Natural killer cell (primary cell): ENCODE results near the gene SLIRP. TPM values are rescaled to one million over a fixed set of nuclear protein-coding genes. Genes with fewer than 3 reads are reported as not detected.

ENCODE experiments used
- ATAC-seq, 3 donors: fragments of 150-1000 bp in 2 of 3; fragments of 200-7000 bp in 1 of 3; cut with Tn5 transposase; 1 replicate in 1 of 3; 2 replicates in 2 of 3; pipeline ENCODE4 v1.10.0; 2021; ENCODE audit warnings: mild to moderate bottlenecking in 2 of 3, moderate library complexity in 2 of 3
- DNase-seq, 2 donors: peaks; one replicate each; pipeline versions ENCODE4 v3.0.0 to v3.0.0-alpha.2; 2013 to 2021; ENCODE audit warnings: mixed read lengths in 1 of 2
- H3K27ac ChIP-seq: one replicate; pipeline ENCODE4 v1.5.1; 2013; ENCODE audit warnings: mild to moderate bottlenecking, low read length
- H3K27me3 ChIP-seq: one replicate; pipeline ENCODE4 v1.6.1; 2013; ENCODE audit warnings: low read length; ENCODE audit not compliant: control insufficient read depth, insufficient read depth
- H3K36me3 ChIP-seq: one replicate; pipeline ENCODE4 v1.6.1; 2013; ENCODE audit warnings: low read length; ENCODE audit not compliant: control insufficient read depth, insufficient read depth
- H3K4me1 ChIP-seq: one replicate; pipeline ENCODE4 v1.6.1; 2013; ENCODE audit warnings: low read length; ENCODE audit not compliant: control insufficient read depth, insufficient read depth
- H3K4me3 ChIP-seq: one replicate; pipeline ENCODE4 v1.5.1; 2013; ENCODE audit warnings: low read length
- H3K9me3 ChIP-seq: one replicate; pipeline ENCODE4 v1.6.1; 2013; ENCODE audit warnings: low read length; ENCODE audit not compliant: control insufficient read depth, insufficient read depth
- H3K27ac Mint-ChIP-seq, 2 donors: one replicate each; pipeline ENCODE4 v1.8.0; 2022; ENCODE audit warnings: mild to moderate bottlenecking in 2 of 2, mixed read lengths in 2 of 2, moderate library complexity in 1 of 2
- H3K27me3 Mint-ChIP-seq, 2 donors: one replicate each; pipeline ENCODE4 v1.8.0; 2022; ENCODE audit warnings: low read depth in 2 of 2, mixed read lengths in 2 of 2
- H3K36me3 Mint-ChIP-seq: one replicate; pipeline ENCODE4 v1.8.0; 2022; ENCODE audit warnings: mixed read lengths
- H3K4me1 Mint-ChIP-seq, 2 donors: one replicate each; pipeline ENCODE4 v1.8.0; 2022; ENCODE audit warnings: mixed read lengths in 2 of 2
- H3K4me3 Mint-ChIP-seq: one replicate; pipeline ENCODE4 v1.8.0; 2022; ENCODE audit warnings: mild to moderate bottlenecking, moderate library complexity, mixed read lengths
- H3K9me3 Mint-ChIP-seq, 2 donors: one replicate each; pipeline ENCODE4 v1.8.0; 2022; ENCODE audit warnings: mixed read lengths in 2 of 2
- WGBS: methylation state at CpG from one replicate; pipeline ENCODE4 v1.1.7; 2013; ENCODE audit warnings: missing lambda C conversion rate; ENCODE audit not compliant: insufficient coverage; 5-methylcytosine and 5-hydroxymethylcytosine counted together
- intact Hi-C: fragments of 100-400 bp; cut with micrococcal nuclease; formaldehyde crosslinking; loops from one replicate; pipeline ENCODE4 v1.14.2; 2022
- total RNA-seq, 4 donors: library from RNA; stranded (reverse); fragments of 120-200 nt in 1 of 4; gene quantifications; one replicate each; pipeline versions ENCODE4 v1.2.3 to v1.2.4, GENCODE V29; 2013 to 2022
- TF ChIP-seq, protein P1 (sequence below): fragments of 200-600 bp; IDR thresholded peaks from one replicate; pipeline ENCODE4 v1.8.0; 2022; ENCODE audit warnings: antibody characterized with exemption

Gene SLIRP
- total RNA-seq, 3 donors from 2014 or later (not counting 1 experiment from before 2014, with no cell fraction given): 29.5 to 33.1 (median 31.6) TPM

DNA sequence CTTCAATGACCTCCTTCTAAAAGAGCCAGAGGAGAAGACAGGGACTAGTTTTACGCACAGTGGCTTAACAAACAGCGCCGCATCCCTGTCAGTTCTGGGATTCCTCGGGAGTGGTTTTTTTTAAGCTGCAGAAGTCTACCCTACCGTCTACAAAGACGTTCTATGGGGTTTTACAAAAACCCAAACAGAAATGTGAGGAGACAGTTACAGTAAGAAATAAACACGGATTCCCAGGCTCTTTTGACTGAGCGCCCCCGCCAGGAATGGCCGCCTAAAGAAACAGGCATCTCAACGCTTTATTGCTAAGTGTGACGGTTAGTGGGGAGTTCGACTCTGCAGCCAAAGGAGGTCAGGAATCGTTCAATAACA lies 564 bp upstream of the SLIRP start:
- H3K9me3 ChIP-seq: no peaks in the 10 kb centered on the region
- no peaks in the 10 kb centered on the region for H3K27me3 ChIP-seq
- DNase-seq (no peak), ATAC-seq (peak; percentile 33 to 42 (median 34))
- H3K9me3 Mint-ChIP-seq: no peaks in the 10 kb centered on the region
- peak overlapping the region; percentile 97 for H3K4me3 Mint-ChIP-seq
- H3K36me3 ChIP-seq: peaks cover 34% of the 10 kb centered on the region
- H3K36me3 Mint-ChIP-seq: no peaks in the 10 kb centered on the region
- H3K4me1 Mint-ChIP-seq: peaks cover 32 to 37% of the 10 kb centered on the region in 2 donors
- H3K27me3 Mint-ChIP-seq: no peaks in the 10 kb centered on the region
- 1% methylated on average over 14 of the region's 14 CpGs for WGBS
- H3K4me1 ChIP-seq: peaks cover 13% of the 10 kb centered on the region
- peak overlapping the region; percentile 89 to 91 for H3K27ac Mint-ChIP-seq
- peak overlapping the region; percentile 88 for H3K4me3 ChIP-seq
- intact Hi-C loops: loop anchor here (5.0 kb wide), 1 partner anchor 90 kb away; the partner anchor contains the start of gene SPTLC2
- TF ChIP-seq, protein P1, sequence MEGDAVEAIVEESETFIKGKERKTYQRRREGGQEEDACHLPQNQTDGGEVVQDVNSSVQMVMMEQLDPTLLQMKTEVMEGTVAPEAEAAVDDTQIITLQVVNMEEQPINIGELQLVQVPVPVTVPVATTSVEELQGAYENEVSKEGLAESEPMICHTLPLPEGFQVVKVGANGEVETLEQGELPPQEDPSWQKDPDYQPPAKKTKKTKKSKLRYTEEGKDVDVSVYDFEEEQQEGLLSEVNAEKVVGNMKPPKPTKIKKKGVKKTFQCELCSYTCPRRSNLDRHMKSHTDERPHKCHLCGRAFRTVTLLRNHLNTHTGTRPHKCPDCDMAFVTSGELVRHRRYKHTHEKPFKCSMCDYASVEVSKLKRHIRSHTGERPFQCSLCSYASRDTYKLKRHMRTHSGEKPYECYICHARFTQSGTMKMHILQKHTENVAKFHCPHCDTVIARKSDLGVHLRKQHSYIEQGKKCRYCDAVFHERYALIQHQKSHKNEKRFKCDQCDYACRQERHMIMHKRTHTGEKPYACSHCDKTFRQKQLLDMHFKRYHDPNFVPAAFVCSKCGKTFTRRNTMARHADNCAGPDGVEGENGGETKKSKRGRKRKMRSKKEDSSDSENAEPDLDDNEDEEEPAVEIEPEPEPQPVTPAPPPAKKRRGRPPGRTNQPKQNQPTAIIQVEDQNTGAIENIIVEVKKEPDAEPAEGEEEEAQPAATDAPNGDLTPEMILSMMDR: peak; percentile 26
- peak overlapping the region; percentile 30 for H3K27ac ChIP-seq

- H3K27me3 Mint-ChIP-seq: no peaks in the 10 kb centered on the region
- TF ChIP-seq, protein P1: no peak
- peaks cover 32% of the 10 kb centered on the region for H3K36me3 ChIP-seq
- intact Hi-C loops: loop anchor here (1.0 to 5.0 kb wide), 5 partner anchors 53 to 388 kb away; partner anchors contain the start of genes ADCK1, GSTZ1, POMT2 and SNW1
- no peak overlapping the region for H3K27ac ChIP-seq
- no peaks in the 10 kb centered on the region for H3K9me3 Mint-ChIP-seq
- H3K36me3 Mint-ChIP-seq: no peaks in the 10 kb centered on the region
- no peaks in the 10 kb centered on the region for H3K27me3 ChIP-seq
- peak overlapping the region; percentile 97 for H3K4me3 Mint-ChIP-seq
- H3K4me1 Mint-ChIP-seq: peaks cover 32 to 37% of the 10 kb centered on the region in 2 donors
- peak overlapping the region; percentile 88 for H3K4me3 ChIP-seq
- peak overlapping the region; percentile 89 to 91 for H3K27ac Mint-ChIP-seq
- DNase-seq (no peak), ATAC-seq (no peak)
- H3K4me1 ChIP-seq: peaks cover 13% of the 10 kb centered on the region
- no peaks in the 10 kb centered on the region for H3K9me3 ChIP-seq
- 20% methylated on average over 5 of the region's 7 CpGs for WGBS
These were observed 846 bp downstream of the SLIRP start for GRCh38 chr14:77708749-77709148.

DNA sequence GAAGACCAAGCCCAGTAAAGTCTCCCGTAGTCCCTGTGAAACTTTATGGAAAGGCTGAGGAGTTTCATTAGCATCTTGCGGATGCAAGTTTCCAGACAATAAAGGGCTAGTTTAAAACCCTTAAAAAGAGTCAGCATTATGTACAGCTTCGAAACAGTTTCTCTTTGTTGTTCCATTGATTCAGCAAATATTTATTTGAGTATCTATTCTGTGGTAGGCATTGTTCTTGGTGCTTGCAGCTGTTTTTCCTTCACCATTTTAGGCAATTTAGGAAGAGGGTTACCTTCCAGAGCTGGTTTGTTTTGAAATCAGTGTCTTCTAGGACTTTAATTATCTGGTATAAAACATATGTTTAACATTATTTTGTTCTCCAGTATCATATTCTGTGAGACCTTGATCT lies 1.5 kb downstream of the SLIRP start:
- H3K4me3 ChIP-seq: no peak overlapping the region
- peaks cover 32 to 37% of the 10 kb centered on the region in 2 donors for H3K4me1 Mint-ChIP-seq
- no peak for ATAC-seq
- H3K9me3 Mint-ChIP-seq: no peaks in the 10 kb centered on the region
- no peak overlapping the region for H3K27ac ChIP-seq
- intact Hi-C loops: loop anchor here (2.0 to 5.0 kb wide), 2 partner anchors 92 to 389 kb away; partner anchors contain the start of genes GSTZ1, POMT2 and SPTLC2
- no peaks in the 10 kb centered on the region for H3K27me3 ChIP-seq
- no peaks in the 10 kb centered on the region for H3K9me3 ChIP-seq
- TF ChIP-seq, protein P1: no peak
- H3K36me3 Mint-ChIP-seq: no peaks in the 10 kb centered on the region
- WGBS: 87% methylated on average over 3 of the region's 3 CpGs
- H3K27me3 Mint-ChIP-seq: no peaks in the 10 kb centered on the region
- H3K36me3 ChIP-seq: peaks cover 29% of the 10 kb centered on the region
- H3K4me3 Mint-ChIP-seq: peak overlapping the region; percentile 97
- no peak overlapping the region for H3K27ac Mint-ChIP-seq
- no peak for DNase-seq
- H3K4me1 ChIP-seq: peaks cover 13% of the 10 kb centered on the region

- no peak for DNase-seq
- H3K27me3 Mint-ChIP-seq: no peaks in the 10 kb centered on the region
- peaks cover 9% of the 10 kb centered on the region for H3K36me3 Mint-ChIP-seq
- no peak overlapping the region for H3K27ac Mint-ChIP-seq
- no peak for ATAC-seq
- Histone ChIP-seq H3K27me3 (no peaks in the 10 kb centered on the region), H3K9me3 (no peaks in the 10 kb centered on the region), H3K27ac (no peak overlapping the region), H3K4me3 (no peak overlapping the region), H3K4me1 (peaks cover 13% of the 10 kb centered on the region), H3K36me3 (peaks cover 29% of the 10 kb centered on the region)
- no peaks in the 10 kb centered on the region for H3K9me3 Mint-ChIP-seq
- intact Hi-C loops: no loop called here
- WGBS: 100% methylated on average over 2 of the region's 2 CpGs
- H3K4me1 Mint-ChIP-seq: peaks cover 32 to 43% of the 10 kb centered on the region in 2 donors
- TF ChIP-seq, protein P1: no peak
- H3K4me3 Mint-ChIP-seq: no peak overlapping the region
These were observed 2.5 kb downstream of the SLIRP start for GRCh38 chr14:77710364-77710763.
